Measurements from ENCODE around the gene SEPTIN2.
"Not testable (repeated sequence)": the region's sequence is repeated elsewhere in the genome, so short reads cannot be mapped to it uniquely, and the experiment has no call there.

Gene SEPTIN2

GRCh38 chr2:241315879-241316631, at the start of gene SEPTIN2:
SEPTIN2 (plus strand) TSS chr2:241315925; CDS start chr2:241324233, 8,308 bp downstream.
- DNase-seq (ENCODE audit: low read depth) = peak; percentile 31

- no peak for DNase-seq (ENCODE audit: low read depth)
These were observed 48.3 kb upstream of the SEPTIN2 start for GRCh38 chr2:241267249-241268067.

GRCh38 chr2:241268306-241268705, 47.4 kb upstream of the SEPTIN2 start:
- DNase-seq (ENCODE audit: low read depth) = no peak

GRCh38 chr2:241268716-241269445, 46.8 kb upstream of the SEPTIN2 start:
- peak; percentile 68 for DNase-seq (ENCODE audit: low read depth)

- DNase-seq (ENCODE audit: low read depth) = no peak
These were observed 45.8 kb upstream of the SEPTIN2 start for GRCh38 chr2:241269707-241270520.

GRCh38 chr2:241270531-241270930, 45.2 kb upstream of the SEPTIN2 start:
- DNase-seq (ENCODE audit: low read depth) = no peak

GRCh38 chr2:241271706-241272302, 43.9 kb upstream of the SEPTIN2 start:
- DNase-seq (ENCODE audit: low read depth) = peak; percentile 72

GRCh38 chr2:241272303-241273209, 43.2 kb upstream of the SEPTIN2 start:
- DNase-seq (ENCODE audit: low read depth) = peak; percentile 49

- DNase-seq (ENCODE audit: low read depth) = no peak
These were observed 42.3 kb upstream of the SEPTIN2 start for GRCh38 chr2:241273210-241274020.

GRCh38 chr2:241274127-241274526, 41.6 kb upstream of the SEPTIN2 start:
- no peak for DNase-seq (ENCODE audit: low read depth)

- no peak for DNase-seq (ENCODE audit: low read depth)
These were observed 40.2 kb upstream of the SEPTIN2 start for GRCh38 chr2:241275504-241275903.

GRCh38 chr2:241275910-241276309, 39.8 kb upstream of the SEPTIN2 start:
- DNase-seq (ENCODE audit: low read depth) = no peak

- DNase-seq (ENCODE audit: low read depth) = not testable (repeated sequence)
These were observed 37.4 kb upstream of the SEPTIN2 start for GRCh38 chr2:241278306-241278705.

- DNase-seq (ENCODE audit: low read depth) = no peak
These were observed 36.3 kb upstream of the SEPTIN2 start for GRCh38 chr2:241279413-241279812.

GRCh38 chr2:241279828-241280227, 35.9 kb upstream of the SEPTIN2 start:
- no peak for DNase-seq (ENCODE audit: low read depth)

- no peak for DNase-seq (ENCODE audit: low read depth)
These were observed 35.4 kb upstream of the SEPTIN2 start for GRCh38 chr2:241280291-241280690.

GRCh38 chr2:241282555-241282954, 33.2 kb upstream of the SEPTIN2 start:
- DNase-seq (ENCODE audit: low read depth) = no peak

GRCh38 chr2:241285596-241285995, 30.1 kb upstream of the SEPTIN2 start:
- no peak for DNase-seq (ENCODE audit: low read depth)
